ENCODE results near the gene SMCP.

SMCP gene

GRCh38 chr1:152873495-152873894 lies 4.6 kb upstream of the SMCP start:
- DNase-seq (ENCODE audit: low read depth), result peak; percentile 6

GRCh38 chr1:152876827-152877226 lies 1.3 kb upstream of the SMCP start:
- DNase-seq (ENCODE audit: low read depth), result no peak
- TF ChIP-seq, protein P1, sequence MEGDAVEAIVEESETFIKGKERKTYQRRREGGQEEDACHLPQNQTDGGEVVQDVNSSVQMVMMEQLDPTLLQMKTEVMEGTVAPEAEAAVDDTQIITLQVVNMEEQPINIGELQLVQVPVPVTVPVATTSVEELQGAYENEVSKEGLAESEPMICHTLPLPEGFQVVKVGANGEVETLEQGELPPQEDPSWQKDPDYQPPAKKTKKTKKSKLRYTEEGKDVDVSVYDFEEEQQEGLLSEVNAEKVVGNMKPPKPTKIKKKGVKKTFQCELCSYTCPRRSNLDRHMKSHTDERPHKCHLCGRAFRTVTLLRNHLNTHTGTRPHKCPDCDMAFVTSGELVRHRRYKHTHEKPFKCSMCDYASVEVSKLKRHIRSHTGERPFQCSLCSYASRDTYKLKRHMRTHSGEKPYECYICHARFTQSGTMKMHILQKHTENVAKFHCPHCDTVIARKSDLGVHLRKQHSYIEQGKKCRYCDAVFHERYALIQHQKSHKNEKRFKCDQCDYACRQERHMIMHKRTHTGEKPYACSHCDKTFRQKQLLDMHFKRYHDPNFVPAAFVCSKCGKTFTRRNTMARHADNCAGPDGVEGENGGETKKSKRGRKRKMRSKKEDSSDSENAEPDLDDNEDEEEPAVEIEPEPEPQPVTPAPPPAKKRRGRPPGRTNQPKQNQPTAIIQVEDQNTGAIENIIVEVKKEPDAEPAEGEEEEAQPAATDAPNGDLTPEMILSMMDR (conservative IDR thresholded peaks at IDR 0.05; ENCODE audit: control insufficient read depth, insufficient read depth, low read depth, low read length), result no peak
- H3K4me3 ChIP-seq (ENCODE audit: control insufficient read depth, low read depth, low read length), result no peak overlapping the region

More at GRCh38 chr1:152873495-152873894, 4.6 kb upstream of the SMCP start:
- TF ChIP-seq, protein P1 (conservative IDR thresholded peaks at IDR 0.05; ENCODE audit: control insufficient read depth, insufficient read depth, low read depth, low read length), result no peak
- no peak overlapping the region for H3K4me3 ChIP-seq (ENCODE audit: control insufficient read depth, low read depth, low read length)

- H3K4me3 ChIP-seq (ENCODE audit: control insufficient read depth, low read depth, low read length), result no peak overlapping the region
- DNase-seq (ENCODE audit: low read depth), result no peak
- TF ChIP-seq, protein P1 (conservative IDR thresholded peaks at IDR 0.05; ENCODE audit: control insufficient read depth, insufficient read depth, low read depth, low read length), result no peak
These were observed 1.6 kb downstream of the SMCP start for GRCh38 chr1:152879559-152880198.

DNA sequence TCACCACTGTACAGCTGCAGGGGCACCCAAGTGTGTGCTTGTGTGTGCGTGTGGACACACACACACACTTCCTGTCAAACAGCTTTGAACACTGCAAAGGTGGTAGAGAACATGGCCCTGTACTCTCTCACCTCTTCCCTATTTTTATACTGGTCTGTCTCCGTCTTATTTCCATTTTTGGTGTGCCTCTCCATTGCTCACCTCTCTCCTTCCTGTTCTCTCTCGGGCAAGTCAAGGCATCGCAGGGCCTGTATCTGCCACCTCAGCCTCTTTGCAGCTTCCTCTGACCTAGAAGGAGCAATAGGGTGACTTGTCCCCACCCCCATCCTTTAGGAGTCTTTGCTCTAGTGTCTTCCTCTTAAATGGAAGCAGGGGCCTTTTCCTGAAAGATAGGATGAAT lies 2.2 kb downstream of the SMCP start:
- H3K4me3 ChIP-seq (ENCODE audit: control insufficient read depth, low read depth, low read length), result no peak overlapping the region
- no peak for DNase-seq (ENCODE audit: low read depth)
- TF ChIP-seq, protein P1 (conservative IDR thresholded peaks at IDR 0.05; ENCODE audit: control insufficient read depth, insufficient read depth, low read depth, low read length), result no peak

DNA sequence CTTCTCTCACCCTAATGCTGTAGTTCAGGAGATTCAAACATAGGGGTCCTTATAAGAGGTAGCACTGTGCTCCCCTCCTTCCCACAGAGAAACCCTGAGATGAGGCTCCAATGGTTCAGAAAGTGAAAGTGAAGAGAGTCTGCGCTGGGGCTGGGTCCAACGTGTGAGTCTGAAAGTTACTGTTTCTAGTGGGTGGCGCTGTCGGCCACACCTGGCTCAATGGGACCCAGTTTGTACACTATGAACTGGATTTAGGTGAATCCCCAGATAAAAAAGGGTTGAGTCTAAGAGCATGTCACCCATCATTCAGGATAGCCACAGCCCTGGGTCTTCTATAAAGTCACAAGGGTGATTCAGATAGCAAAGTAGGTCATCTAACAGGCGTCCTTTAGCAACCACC lies 2.8 kb downstream of the SMCP start:
- no peak overlapping the region for H3K4me3 ChIP-seq (ENCODE audit: control insufficient read depth, low read depth, low read length)
- no peak for DNase-seq (ENCODE audit: low read depth)
- TF ChIP-seq, protein P1 (conservative IDR thresholded peaks at IDR 0.05; ENCODE audit: control insufficient read depth, insufficient read depth, low read depth, low read length), result no peak

DNA sequence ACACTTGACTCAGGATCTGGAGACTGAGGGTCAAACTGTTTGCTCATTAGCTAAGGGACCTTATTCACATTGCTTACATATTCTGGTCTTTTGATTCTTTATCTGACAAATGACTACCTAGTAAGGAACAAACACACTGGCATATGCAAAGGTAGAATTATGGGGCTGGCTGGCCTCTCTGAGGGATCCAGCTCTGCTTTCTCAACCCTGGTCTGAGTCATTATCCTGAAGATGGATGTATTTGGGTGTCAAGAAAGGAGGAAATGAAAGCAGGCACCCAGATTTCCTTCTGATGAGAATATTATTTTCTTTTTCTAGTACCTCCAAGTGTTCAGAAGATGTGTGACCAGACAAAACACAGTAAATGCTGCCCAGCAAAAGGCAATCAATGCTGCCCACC lies 6.0 kb downstream of the SMCP start:
- no peak for DNase-seq (ENCODE audit: low read depth)
- no peak overlapping the region for H3K4me3 ChIP-seq (ENCODE audit: control insufficient read depth, low read depth, low read length)
- TF ChIP-seq, protein P1 (conservative IDR thresholded peaks at IDR 0.05; ENCODE audit: control insufficient read depth, insufficient read depth, low read depth, low read length), result no peak

DNA sequence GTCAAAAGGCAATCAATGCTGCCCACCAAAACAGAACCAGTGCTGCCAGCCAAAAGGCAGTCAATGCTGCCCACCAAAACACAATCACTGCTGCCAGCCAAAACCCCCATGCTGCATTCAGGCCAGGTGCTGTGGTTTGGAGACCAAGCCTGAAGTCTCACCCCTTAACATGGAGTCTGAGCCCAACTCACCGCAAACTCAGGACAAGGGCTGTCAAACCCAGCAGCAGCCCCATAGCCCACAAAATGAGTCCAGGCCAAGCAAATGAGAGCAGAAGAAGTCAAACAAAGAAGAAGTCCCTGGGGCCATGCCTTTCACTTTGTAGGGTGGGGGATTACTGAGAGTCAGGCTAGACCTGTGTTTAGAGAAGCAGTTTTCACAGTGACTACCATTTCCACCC lies 6.4 kb downstream of the SMCP start:
- DNase-seq (ENCODE audit: low read depth), result no peak
- no peak overlapping the region for H3K4me3 ChIP-seq (ENCODE audit: control insufficient read depth, low read depth, low read length)
- TF ChIP-seq, protein P1 (conservative IDR thresholded peaks at IDR 0.05; ENCODE audit: control insufficient read depth, insufficient read depth, low read depth, low read length), result no peak

All from fibroblast of mammary gland (primary cell).